ENCODE data around the gene ARHGAP45.

The ARHGAP45 gene

GRCh38 chr19:1054102-1055027 lies 12.6 kb upstream of the ARHGAP45 start:
- no peak for DNase-seq

- DNase-seq = no peak
These were observed 11.9 kb upstream of the ARHGAP45 start for GRCh38 chr19:1055028-1055425.

GRCh38 chr19:1055886-1056620 lies 10.9 kb upstream of the ARHGAP45 start:
- no peak for DNase-seq

- DNase-seq = no peak
These were observed 9.7 kb upstream of the ARHGAP45 start for GRCh38 chr19:1057176-1057855.

- no peak for DNase-seq
These were observed 8.9 kb upstream of the ARHGAP45 start for GRCh38 chr19:1058112-1058511.

GRCh38 chr19:1060689-1061088 lies 6.3 kb upstream of the ARHGAP45 start:
- no peak for DNase-seq

- DNase-seq = no peak
These were observed 5.0 kb upstream of the ARHGAP45 start for GRCh38 chr19:1061987-1062386.

GRCh38 chr19:1062387-1063029 lies 4.5 kb upstream of the ARHGAP45 start:
- DNase-seq = no peak

GRCh38 chr19:1063030-1063908 lies 3.7 kb upstream of the ARHGAP45 start:
- no peak for DNase-seq

- no peak for DNase-seq
These were observed 2.9 kb upstream of the ARHGAP45 start for GRCh38 chr19:1063909-1064660.

GRCh38 chr19:1064661-1065605 lies 2.0 kb upstream of the ARHGAP45 start:
- no peak for DNase-seq

- no peak for DNase-seq
These were observed 1.3 kb upstream of the ARHGAP45 start for GRCh38 chr19:1065606-1066109.

- no peak for DNase-seq
These were observed 668 bp upstream of the ARHGAP45 start for GRCh38 chr19:1066251-1066747.

GRCh38 chr19:1067341-1067957 lies 482 bp downstream of the ARHGAP45 start:
- no peak for DNase-seq

GRCh38 chr19:1068009-1069001 lies 1.3 kb downstream of the ARHGAP45 start:
- no peak for DNase-seq

- DNase-seq = no peak
These were observed 2.2 kb downstream of the ARHGAP45 start for GRCh38 chr19:1069009-1069779.

GRCh38 chr19:1070576-1070930 lies 3.6 kb downstream of the ARHGAP45 start:
- no peak for DNase-seq
